HTERT RPE-1 (cell line): ENCODE measurements around the gene CADM2.
"Not testable (repeated sequence)": the region's sequence is repeated elsewhere in the genome, so short reads cannot be mapped to it uniquely, and the experiment has no call there.

Experiments used
- in situ Hi-C: fragments of 300-500 bp; cut with MboI; formaldehyde crosslinking; loops from 4 replicates; pipeline ENCODE4 v1.14.3; 2020; ENCODE audit warnings: low sequenced_read_pairs

Gene CADM2

GRCh38 chr3:85877631-85878030 is 918.8 kb downstream of the CADM2 start:
- in situ Hi-C loops = no loop called here

GRCh38 chr3:85881833-85882393 is 923.1 kb downstream of the CADM2 start:
- in situ Hi-C loops = no loop called here

GRCh38 chr3:85890043-85890555 is 931.3 kb downstream of the CADM2 start:
- in situ Hi-C loops = no loop called here

- in situ Hi-C loops = no loop called here
Measured at GRCh38 chr3:85903434-85903833, 944.6 kb downstream of the CADM2 start.

GRCh38 chr3:85912980-85913379 is 954.2 kb downstream of the CADM2 start:
- in situ Hi-C loops = no loop called here

- in situ Hi-C loops = no loop called here
Measured at GRCh38 chr3:85922374-85922773, 963.6 kb downstream of the CADM2 start.

GRCh38 chr3:85930718-85931117 is 971.9 kb downstream of the CADM2 start:
- in situ Hi-C loops = no loop called here

GRCh38 chr3:85933326-85933725 is 974.5 kb downstream of the CADM2 start:
- in situ Hi-C loops = no loop called here

GRCh38 chr3:85935171-85935570 is 976.4 kb downstream of the CADM2 start:
- in situ Hi-C loops = no loop called here

- in situ Hi-C loops = no loop called here
Measured at GRCh38 chr3:85939074-85939482, 980.3 kb downstream of the CADM2 start.

- in situ Hi-C loops = no loop called here
Measured at GRCh38 chr3:85950435-85950834, 991.6 kb downstream of the CADM2 start.

GRCh38 chr3:85960793-85961192 is 1002.0 kb downstream of the CADM2 start:
- in situ Hi-C loops = no loop called here

GRCh38 chr3:85977615-85978338 is 1019.0 kb downstream of the CADM2 start:
- in situ Hi-C loops = no loop called here

GRCh38 chr3:85979034-85979433 is 1020.2 kb downstream of the CADM2 start:
- in situ Hi-C loops = no loop called here

GRCh38 chr3:85989581-85989980 is 1030.8 kb downstream of the CADM2 start:
- in situ Hi-C loops = not testable (repeated sequence)

- in situ Hi-C loops = no loop called here
Measured at GRCh38 chr3:86029590-86029989, 1070.8 kb downstream of the CADM2 start.

GRCh38 chr3:86037916-86038315 is 1079.1 kb downstream of the CADM2 start:
- in situ Hi-C loops = no loop called here

- in situ Hi-C loops = no loop called here
Measured at GRCh38 chr3:86046436-86047136, 1087.8 kb downstream of the CADM2 start.

GRCh38 chr3:86047161-86047560 is 1088.4 kb downstream of the CADM2 start:
- in situ Hi-C loops = no loop called here

GRCh38 chr3:86051058-86051457 is 1092.3 kb downstream of the CADM2 start:
- in situ Hi-C loops = no loop called here

- in situ Hi-C loops = no loop called here
Measured at GRCh38 chr3:86056032-86056431, 1097.2 kb downstream of the CADM2 start.

GRCh38 chr3:86056962-86057361 is 1098.2 kb downstream of the CADM2 start:
- in situ Hi-C loops = no loop called here
